GM12872 (cell line): ENCODE results near the gene LAMC1.

Experiments used
- CTCF ChIP-seq: IDR thresholded peaks from 3 replicates; pipeline ENCODE4 v1.5.1; 2011; ENCODE audit warnings: low read depth, mild to moderate bottlenecking, low read length, moderate library complexity; ENCODE audit not compliant: insufficient read depth

The LAMC1 gene

GRCh38 chr1:183002797-183003196 lies 20.4 kb upstream of the LAMC1 start:
- no peak for TF ChIP-seq CTCF

- TF ChIP-seq CTCF, result no peak
These were observed 20.0 kb upstream of the LAMC1 start for GRCh38 chr1:183003203-183003602.

- no peak for TF ChIP-seq CTCF
These were observed 19.1 kb upstream of the LAMC1 start for GRCh38 chr1:183004141-183004540.

- no peak for TF ChIP-seq CTCF
These were observed 11.4 kb upstream of the LAMC1 start for GRCh38 chr1:183011859-183012258.

GRCh38 chr1:183012301-183012994 lies 10.8 kb upstream of the LAMC1 start:
- no peak for TF ChIP-seq CTCF

- no peak for TF ChIP-seq CTCF
These were observed 4.0 kb upstream of the LAMC1 start for GRCh38 chr1:183019139-183019740.

- TF ChIP-seq CTCF, result no peak
These were observed 3.4 kb upstream of the LAMC1 start for GRCh38 chr1:183019860-183020259.
